ENCODE data around the gene B3GAT1.

GRCh38 chr11:134374171-134374570 is 37.9 kb downstream of the B3GAT1 start:
- TF ChIP-seq CTCF (IDR thresholded peaks at IDR 0.05; ENCODE audit: poor library complexity, severe bottlenecking) (no peak), EP300 (conservative IDR thresholded peaks at IDR 0.05; ENCODE audit: poor library complexity, severe bottlenecking) (no peak), POLR2AphosphoS5 (IDR thresholded peaks at IDR 0.05) (no peak), MXI1 (conservative IDR thresholded peaks at IDR 0.05; ENCODE audit: poor library complexity, severe bottlenecking) (no peak), SMC3 (conservative IDR thresholded peaks at IDR 0.05; ENCODE audit: poor library complexity) (no peak)
